Right atrium auricular region (tissue), 2 donors: ENCODE results near the gene GLIS2. TPM values are rescaled to one million over a fixed set of nuclear protein-coding genes. Genes with fewer than 3 reads are reported as not detected.

Experiments
- DNase-seq: peaks from one replicate; pipeline ENCODE4 v3.0.0-alpha.2; 2019; ENCODE audit warnings: low spot score
- H3K27ac ChIP-seq, 2 donors: fragments of 200-600 bp; sonication (generic); 1 replicate in 1 of 2; 2 replicates in 1 of 2; pipeline ENCODE4 v1.5.1; 2016 to 2019
- H3K27me3 ChIP-seq, 2 donors: fragments of 200-600 bp; sonication (generic); one replicate each; pipeline versions ENCODE4 v1.5.1 to v1.6.0; 2017 to 2019
- H3K36me3 ChIP-seq: fragments of 200-600 bp; sonication (generic); one replicate; pipeline ENCODE4 v1.5.1; 2016
- H3K4me1 ChIP-seq, 2 donors: fragments of 200-600 bp; sonication (generic); one replicate each; pipeline versions ENCODE4 v1.5.1 to v1.6.0; 2017 to 2019
- H3K4me3 ChIP-seq, 2 donors: fragments of 200-600 bp; sonication (generic); 1 replicate in 1 of 2; 2 replicates in 1 of 2; pipeline ENCODE4 v1.5.1; 2017 to 2019; ENCODE audit warnings: mild to moderate bottlenecking in 1 of 2, moderate library complexity in 1 of 2
- H3K9me3 ChIP-seq, 2 donors: fragments of 200-600 bp; sonication (generic); one replicate each; pipeline ENCODE4 v1.5.1; 2019
- CTCF ChIP-seq, 2 donors: fragments of 200-600 bp; sonication (generic); IDR thresholded peaks; one replicate each; pipeline ENCODE4 v1.5.1; 2019; ENCODE audit warnings: antibody characterized with exemption in 2 of 2
- total RNA-seq, 2 donors: library from RNA; depleted of rRNA; stranded (reverse); fragments of >200 nt; gene quantifications; one replicate each; pipeline ENCODE4 v1.1.0, GENCODE V29; 2016

Gene GLIS2
- total RNA-seq, 2 donors from 2014 or later, result 10.3 to 16.0 TPM

- H3K9me3 ChIP-seq, result no peaks in the 10 kb centered on the region
- H3K4me3 ChIP-seq, result no peak overlapping the region
- H3K4me1 ChIP-seq, result peaks cover 0 to 4% of the 10 kb centered on the region in 2 donors
- peaks cover 20% of the 10 kb centered on the region for H3K36me3 ChIP-seq
- no peak for DNase-seq
- H3K27ac ChIP-seq, result no peak overlapping the region
- no peak for TF ChIP-seq CTCF (IDR thresholded peaks at IDR 0.05)
- no peaks in the 10 kb centered on the region for H3K27me3 ChIP-seq
These were observed 46.7 kb downstream of the GLIS2 start for GRCh38 chr16:4362476-4363135.

- H3K27ac ChIP-seq, result no peak overlapping the region
- H3K36me3 ChIP-seq, result peaks cover 20% of the 10 kb centered on the region
- no peak overlapping the region for H3K4me3 ChIP-seq
- no peak for DNase-seq
- TF ChIP-seq CTCF (IDR thresholded peaks at IDR 0.05), result no peak
- H3K27me3 ChIP-seq, result no peaks in the 10 kb centered on the region
- H3K4me1 ChIP-seq, result peaks cover 0 to 8% of the 10 kb centered on the region in 2 donors
- no peaks in the 10 kb centered on the region for H3K9me3 ChIP-seq
These were observed 48.5 kb downstream of the GLIS2 start for GRCh38 chr16:4364196-4365013.

- no peak overlapping the region for H3K4me3 ChIP-seq
- H3K27me3 ChIP-seq, result no peaks in the 10 kb centered on the region
- H3K4me1 ChIP-seq, result peaks cover 0 to 13% of the 10 kb centered on the region in 2 donors
- TF ChIP-seq CTCF (IDR thresholded peaks at IDR 0.05), result no peak
- no peak overlapping the region for H3K27ac ChIP-seq
- DNase-seq, result no peak
- peaks cover 20% of the 10 kb centered on the region for H3K36me3 ChIP-seq
- H3K9me3 ChIP-seq, result no peaks in the 10 kb centered on the region
These were observed 49.1 kb downstream of the GLIS2 start for GRCh38 chr16:4365014-4365406.

- H3K27me3 ChIP-seq, result no peaks in the 10 kb centered on the region
- DNase-seq, result no peak
- no peak overlapping the region for H3K27ac ChIP-seq
- H3K9me3 ChIP-seq, result no peaks in the 10 kb centered on the region
- H3K4me3 ChIP-seq, result no peak overlapping the region
- H3K4me1 ChIP-seq, result peaks cover 0 to 20% of the 10 kb centered on the region in 2 donors
- no peak for TF ChIP-seq CTCF (IDR thresholded peaks at IDR 0.05)
- peaks cover 20% of the 10 kb centered on the region for H3K36me3 ChIP-seq
These were observed 49.7 kb downstream of the GLIS2 start for GRCh38 chr16:4365615-4366014.

- no peaks in the 10 kb centered on the region for H3K27me3 ChIP-seq
- H3K9me3 ChIP-seq, result no peaks in the 10 kb centered on the region
- TF ChIP-seq CTCF (IDR thresholded peaks at IDR 0.05), result no peak
- no peak for DNase-seq
- peaks cover 0 to 24% of the 10 kb centered on the region in 2 donors for H3K4me1 ChIP-seq
- H3K4me3 ChIP-seq, result no peak overlapping the region
- H3K27ac ChIP-seq, result no peak overlapping the region
- H3K36me3 ChIP-seq, result peaks cover 20% of the 10 kb centered on the region
These were observed 50.1 kb downstream of the GLIS2 start for GRCh38 chr16:4366016-4366415.
